Measurements from ENCODE around the gene MUC5AC.
"Not testable (repeated sequence)": the region's sequence is repeated elsewhere in the genome, so short reads cannot be mapped to it uniquely, and the experiment has no call there.

Gene MUC5AC

GRCh38 chr11:1208394-1209261 is 50.9 kb downstream of the MUC5AC start:
- no peak for DNase-seq (ENCODE audit: low read depth)

DNA sequence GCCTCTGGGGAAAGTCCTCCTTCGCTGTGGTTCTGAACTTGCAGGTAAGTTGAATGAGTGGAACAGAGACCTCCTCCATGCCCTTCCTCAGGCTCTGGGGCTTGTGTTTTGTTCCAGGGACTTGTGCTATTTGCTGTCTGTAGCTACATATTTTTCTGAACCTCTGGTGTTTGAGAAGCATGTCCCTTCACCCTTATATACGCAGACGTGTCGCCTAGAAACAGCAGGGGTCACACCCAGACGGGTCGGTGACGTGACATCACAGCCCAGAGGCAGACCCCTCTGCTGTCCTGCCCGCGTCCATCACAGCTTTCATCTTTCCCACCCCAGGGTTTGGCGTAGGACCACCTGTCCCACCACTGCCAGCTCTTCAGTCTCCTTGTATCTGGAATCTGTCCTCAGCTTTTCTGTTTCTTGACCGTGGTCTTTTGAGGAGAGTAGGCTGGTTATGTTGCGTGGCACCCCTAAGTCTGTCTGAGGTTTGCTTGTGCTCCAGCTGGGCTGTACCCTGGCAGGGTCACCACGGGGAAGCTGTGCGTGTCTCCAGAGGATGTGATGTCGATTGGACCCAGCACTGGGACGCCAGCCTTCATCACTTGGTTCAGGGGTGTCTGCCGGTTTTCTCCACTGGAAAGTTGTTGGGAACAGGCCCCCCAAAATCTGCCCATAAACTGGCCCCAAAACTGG is 51.8 kb downstream of the MUC5AC start:
- no peak for DNase-seq (ENCODE audit: low read depth)

GRCh38 chr11:1211838-1212237 is 54.1 kb downstream of the MUC5AC start:
- DNase-seq (ENCODE audit: low read depth), result no peak

DNA sequence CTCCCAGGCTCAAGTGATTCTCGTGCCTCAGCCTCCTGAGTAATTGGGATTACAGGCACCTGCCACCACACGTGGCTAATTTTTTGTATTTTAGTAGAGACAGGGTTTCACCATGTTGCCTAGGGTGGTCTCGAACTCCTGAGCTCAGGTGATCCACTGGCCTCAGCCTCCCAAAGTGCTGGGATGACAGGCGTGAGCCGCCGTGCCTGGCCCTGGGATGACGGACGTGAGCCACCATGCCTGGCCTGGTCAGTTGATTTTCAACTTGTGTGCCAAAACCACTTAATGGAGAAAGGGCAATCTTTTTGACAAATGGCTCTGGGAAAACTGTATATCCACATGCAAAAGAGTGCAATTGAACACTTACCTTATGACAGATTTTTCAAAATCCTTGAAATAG is 58.1 kb downstream of the MUC5AC start:
- DNase-seq (ENCODE audit: low read depth), result not testable (repeated sequence)

DNA sequence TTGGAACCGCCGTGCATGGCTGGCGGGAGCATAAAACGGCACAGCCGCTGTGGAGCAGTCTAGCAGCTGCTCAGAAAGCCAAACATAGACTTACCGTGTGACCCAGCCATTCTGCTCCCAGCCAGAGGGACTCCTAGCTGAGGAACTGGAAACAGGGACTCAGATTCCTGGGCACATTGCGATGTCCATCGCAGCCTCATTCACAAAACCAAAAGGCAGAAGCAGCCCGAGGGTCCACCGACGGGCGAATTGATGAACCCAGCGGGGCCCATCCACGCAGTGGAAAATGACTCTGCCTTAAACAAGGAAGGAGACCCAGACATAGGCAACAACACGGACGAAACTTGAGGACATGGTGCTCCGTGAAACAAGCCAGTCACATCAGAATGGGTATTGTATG is 59.4 kb downstream of the MUC5AC start:
- no peak for DNase-seq (ENCODE audit: low read depth)

GRCh38 chr11:1218256-1218787 is 60.6 kb downstream of the MUC5AC start:
- DNase-seq (ENCODE audit: low read depth), result no peak

- no peak for DNase-seq (ENCODE audit: low read depth)
These were observed 61.2 kb downstream of the MUC5AC start for GRCh38 chr11:1218788-1219445.

GRCh38 chr11:1219446-1219833 is 61.7 kb downstream of the MUC5AC start:
- DNase-seq (ENCODE audit: low read depth), result no peak

DNA sequence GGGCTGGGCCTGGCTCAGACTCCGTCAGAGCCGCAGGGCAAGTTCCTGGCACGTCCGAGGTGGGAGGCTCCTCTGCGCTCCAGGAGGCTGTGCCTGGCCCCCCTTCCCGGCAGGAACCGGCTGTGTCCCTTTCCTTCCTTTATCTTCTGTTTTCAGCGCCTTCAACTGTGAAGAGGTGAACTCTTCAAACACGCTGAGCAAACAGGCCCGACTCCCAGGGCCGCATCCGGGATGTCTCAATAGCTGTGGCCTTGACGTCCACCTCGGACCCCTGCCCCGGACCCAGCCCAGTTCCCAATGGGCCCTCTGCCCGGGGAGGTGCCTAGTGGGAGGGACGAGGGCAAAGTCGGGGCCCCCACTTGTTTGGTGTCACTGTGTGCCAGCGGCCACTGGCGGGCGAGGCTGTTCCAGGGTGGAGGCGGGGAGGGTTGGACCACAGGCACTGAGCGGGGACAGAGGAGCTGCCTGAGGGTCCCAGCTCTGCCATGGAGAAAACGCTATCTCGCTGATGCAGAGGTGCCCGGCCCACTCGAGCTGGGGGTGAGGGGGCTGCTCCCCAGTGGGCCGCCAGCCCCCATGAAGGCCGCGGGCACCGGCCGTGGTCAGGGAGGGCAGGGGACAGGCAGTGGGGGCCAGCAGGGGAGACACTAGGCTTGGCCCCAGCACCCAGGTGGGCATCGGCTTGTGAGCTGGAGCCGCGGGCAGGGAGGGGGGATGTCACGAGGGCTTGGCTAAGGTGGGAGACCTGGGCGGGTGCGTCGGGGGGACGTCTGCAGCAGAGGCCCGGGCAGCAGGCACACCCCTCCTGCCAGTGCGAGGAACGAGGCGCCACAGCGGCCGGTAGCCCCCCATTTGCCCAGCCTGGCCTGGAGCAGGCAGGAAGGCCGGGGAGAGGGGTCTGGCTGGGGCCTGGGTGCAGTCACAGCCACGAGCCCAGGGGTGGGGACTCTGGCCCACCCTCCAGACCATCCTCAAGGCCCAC is 62.4 kb downstream of the MUC5AC start:
- DNase-seq (ENCODE audit: low read depth), result no peak

DNA sequence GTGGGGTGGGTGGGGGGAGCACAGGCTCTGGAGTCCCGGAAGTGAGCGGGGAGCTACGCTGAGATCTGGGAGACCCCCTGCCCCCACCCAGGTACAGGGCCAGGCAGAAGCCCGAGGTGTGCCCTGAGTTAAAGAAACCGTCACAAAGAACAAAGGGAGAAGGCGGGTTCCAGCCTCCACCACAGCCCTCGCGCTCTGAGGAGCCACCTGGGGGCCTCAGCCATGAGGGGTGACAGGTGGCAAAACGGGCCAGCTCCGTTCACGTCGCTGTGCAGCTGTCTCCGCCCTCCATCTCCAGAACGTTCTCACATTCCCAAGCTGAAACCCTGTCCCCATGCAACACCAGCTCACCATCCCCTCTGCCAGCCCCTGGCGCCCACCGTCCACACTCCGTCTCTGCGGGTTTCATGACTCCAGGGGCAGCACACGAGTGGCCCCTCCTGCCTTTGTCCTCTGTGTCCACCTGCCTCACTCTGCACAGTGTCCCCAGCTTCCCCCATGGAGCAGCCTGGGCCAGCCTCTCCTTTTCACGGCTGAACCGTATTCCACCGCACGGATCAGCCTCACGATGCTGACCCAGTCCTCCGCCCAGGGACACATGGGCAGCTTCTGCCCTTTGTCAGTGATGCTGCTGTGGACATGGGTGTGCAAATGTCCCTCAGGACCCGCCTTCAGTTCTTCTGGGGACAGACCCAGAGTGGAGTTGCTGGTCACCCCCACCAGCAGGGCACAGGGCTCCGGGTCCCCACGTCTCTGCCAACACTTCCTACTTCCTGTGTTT is 63.4 kb downstream of the MUC5AC start:
- no peak for DNase-seq (ENCODE audit: low read depth)

DNA sequence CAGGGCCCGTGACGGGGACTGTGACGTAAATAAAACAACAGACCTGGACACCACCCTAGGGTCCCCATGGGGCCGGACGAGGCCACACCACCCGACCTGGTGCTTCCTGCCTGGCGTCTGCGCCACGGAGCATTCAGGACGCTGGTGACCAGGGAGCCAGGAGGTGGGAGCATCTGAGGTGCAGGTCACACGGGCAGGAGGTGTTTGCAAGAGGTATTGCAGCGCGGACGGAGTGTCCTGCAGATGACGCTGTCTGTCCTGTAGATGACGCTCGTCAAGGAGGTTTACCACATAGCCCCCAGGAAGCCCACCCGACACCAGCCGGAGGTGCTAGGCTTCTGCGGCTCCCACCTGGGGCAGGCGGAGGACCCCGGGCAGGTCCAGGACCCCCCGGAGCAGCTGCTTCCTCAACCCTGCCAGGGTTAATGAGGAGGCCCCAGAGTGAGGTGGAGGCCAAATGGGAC is 64.1 kb downstream of the MUC5AC start:
- no peak for DNase-seq (ENCODE audit: low read depth)

GRCh38 chr11:1222491-1223345 is 65.0 kb downstream of the MUC5AC start, which contains the start of gene MUC5B:
MUC5B (plus strand) TSS chr11:1223066; CDS start chr11:1223124, 58 bp downstream.
- peak; percentile 3 for DNase-seq (ENCODE audit: low read depth)

DNA sequence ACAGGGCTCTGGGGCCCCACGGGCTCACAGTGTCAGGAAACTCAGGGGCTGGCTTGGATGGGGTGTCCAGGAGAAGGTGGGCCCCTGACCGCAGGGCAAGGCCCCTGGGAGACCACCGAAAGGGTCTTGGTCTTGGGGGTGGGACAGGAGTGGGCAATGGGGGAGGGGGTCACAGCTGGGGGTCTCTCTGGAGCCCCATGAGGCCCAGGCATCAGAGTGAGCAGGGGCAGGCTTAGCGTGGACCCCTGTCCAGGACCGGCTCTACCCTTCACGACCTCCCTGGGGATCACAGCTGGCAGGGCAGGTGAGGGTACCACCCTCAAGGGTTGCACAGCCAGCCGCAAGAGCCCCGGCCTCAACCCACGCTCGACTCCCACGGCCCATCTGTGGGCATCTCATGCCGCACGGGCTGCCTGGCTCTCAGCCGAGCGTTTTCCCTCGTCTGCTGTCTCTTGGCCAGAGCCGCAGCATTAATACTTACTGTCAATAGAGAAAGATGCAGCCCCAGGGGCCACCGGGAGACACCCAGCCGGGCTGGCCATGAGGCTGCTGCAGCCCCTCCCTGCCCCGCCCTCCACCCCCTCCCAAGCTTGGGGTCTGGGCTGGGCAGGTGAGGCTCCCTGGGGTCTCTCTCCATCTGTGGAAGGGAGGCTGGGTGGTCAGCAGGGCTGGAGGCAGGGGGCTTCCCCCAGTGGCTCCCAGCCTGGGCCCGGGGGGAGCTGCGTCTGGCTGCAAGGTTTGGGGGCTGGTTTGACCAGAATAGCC is 65.8 kb downstream of the MUC5AC start:
- no peak for DNase-seq (ENCODE audit: low read depth)

DNA sequence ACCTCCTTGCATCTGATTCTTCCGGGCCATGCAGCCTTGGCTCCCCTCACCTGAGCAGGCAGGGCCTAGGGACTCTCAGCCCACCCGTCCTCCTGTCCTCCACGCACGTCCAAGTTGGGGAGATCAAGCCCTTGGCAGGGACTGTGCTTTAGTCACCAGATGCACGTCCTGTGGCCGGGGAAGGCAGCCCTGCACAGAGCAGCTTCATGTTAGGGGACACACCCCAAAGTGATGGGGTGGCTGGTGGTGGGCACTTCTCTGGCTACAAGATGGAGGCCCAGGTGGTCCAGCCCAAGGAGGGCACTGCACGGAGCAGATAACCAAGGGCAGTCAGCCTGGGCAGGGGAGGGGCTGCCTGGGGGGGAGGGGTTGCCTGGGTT is 66.3 kb downstream of the MUC5AC start:
- DNase-seq (ENCODE audit: low read depth), result no peak

- DNase-seq (ENCODE audit: low read depth), result no peak
These were observed 67.0 kb downstream of the MUC5AC start for GRCh38 chr11:1224491-1225385.

- no peak for DNase-seq (ENCODE audit: low read depth)
These were observed 67.9 kb downstream of the MUC5AC start for GRCh38 chr11:1225386-1226225.

All from amniotic epithelial cell (primary cell).